Activated CD8-positive, alpha-beta memory T cell treated with anti-CD3 and anti-CD28 coated beads, Interleukin-2, amount 50 U/mL, for 1 hour (primary cell): ENCODE data around the gene SLC24A4.

ENCODE experiments used
- DNase-seq: peaks from one replicate; pipeline ENCODE4 v3.0.0-alpha.2; 2020; ENCODE audit errors: extremely low read depth

SLC24A4 gene

DNA sequence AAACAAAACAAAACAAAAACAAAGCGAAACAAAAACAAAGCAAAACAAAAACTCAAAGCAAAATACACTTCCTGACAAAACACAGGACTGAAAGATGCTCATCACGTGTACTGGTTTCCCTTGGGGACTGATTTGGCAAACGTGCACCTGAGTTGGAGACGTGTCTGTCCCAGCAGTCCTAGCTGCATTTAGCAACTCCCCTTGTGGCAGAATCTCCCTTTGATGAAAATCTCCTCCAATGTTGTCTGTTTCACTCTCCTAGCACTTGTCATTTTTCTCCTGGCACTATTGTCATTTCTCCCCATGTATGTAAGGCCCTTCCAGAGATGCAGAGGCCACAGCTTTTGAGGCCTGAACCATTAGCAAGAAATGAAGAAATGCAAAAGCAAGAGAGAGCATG lies 6.8 kb upstream of the SLC24A4 start:
- no peak for DNase-seq

DNA sequence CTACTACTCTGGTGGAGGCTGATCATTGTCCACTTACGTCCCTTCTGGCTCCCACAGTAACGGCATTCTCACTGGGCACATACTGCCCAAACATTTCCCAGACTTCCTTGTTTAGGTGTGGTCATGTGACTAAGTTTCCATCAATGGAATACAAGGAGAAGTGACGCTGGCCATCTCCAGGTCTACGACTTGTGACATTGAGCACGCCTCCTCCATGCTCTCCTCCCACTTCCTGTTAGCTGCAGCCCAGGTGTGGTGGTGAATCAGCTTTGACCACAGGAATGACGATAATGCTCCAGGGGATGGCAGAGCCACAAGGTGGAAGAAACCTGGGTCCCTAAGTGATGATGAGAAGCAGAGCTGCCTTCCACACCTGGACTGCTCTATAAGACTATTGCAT lies 6.0 kb upstream of the SLC24A4 start:
- DNase-seq, result no peak

DNA sequence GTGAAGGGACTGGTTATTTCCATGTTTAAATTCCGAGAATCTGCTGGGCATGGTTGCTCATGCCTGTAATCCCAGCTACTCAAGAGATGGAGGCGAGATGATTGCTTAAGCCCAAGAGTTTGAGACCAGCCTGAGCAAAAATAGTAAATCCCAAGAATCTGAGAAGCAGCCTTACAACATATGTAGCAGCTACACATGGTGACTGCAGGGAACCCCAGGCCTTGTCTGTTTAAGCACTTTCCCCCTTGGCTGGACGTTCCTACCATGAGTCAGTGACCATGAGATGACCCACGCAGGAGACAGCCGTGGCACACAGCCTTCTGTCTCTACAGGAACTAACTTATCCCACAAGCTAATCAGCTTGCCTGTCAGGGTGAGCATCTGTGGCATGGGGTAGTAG lies 5.5 kb upstream of the SLC24A4 start:
- no peak for DNase-seq

DNA sequence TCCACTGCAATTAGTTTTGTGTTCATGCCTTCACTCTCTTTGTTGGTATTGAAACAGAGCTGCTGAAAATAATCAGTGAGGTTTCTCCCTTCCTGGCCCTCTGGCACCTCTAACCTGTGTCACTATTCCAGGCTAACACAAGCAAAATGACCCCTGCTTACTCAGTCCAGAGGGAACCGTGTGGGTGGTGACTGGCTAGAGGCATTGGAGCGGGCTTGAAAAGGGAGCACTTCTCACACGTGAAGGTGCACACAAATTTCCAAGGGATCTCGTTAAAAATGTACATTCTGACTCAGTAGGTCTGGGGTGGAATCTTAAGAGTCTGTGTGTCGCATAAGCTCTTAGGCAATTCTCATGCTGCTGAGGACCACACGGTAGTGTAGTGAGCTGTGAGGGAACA lies 1.3 kb upstream of the SLC24A4 start:
- no peak for DNase-seq

DNA sequence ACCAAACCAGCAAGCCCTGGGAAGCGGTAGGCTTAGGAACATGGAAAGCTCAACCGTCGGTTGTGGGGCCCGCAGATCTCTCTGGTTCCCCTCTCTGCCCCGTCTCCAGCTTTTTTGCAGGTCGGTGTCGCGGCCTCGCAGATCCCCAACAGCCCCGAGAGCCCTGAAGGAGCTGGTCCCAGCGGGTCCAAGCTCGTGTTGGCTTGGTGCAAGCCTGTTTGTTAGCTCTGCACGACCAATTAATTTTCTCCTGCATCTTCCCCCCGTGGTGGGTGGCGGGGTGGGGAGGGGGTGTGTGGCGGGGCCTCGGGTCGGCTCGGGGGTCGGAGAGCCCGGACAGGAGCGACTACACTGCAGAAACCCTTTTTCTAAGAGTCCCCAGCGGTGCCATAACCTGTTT lies 449 bp upstream of the SLC24A4 start:
- DNase-seq, result no peak

DNA sequence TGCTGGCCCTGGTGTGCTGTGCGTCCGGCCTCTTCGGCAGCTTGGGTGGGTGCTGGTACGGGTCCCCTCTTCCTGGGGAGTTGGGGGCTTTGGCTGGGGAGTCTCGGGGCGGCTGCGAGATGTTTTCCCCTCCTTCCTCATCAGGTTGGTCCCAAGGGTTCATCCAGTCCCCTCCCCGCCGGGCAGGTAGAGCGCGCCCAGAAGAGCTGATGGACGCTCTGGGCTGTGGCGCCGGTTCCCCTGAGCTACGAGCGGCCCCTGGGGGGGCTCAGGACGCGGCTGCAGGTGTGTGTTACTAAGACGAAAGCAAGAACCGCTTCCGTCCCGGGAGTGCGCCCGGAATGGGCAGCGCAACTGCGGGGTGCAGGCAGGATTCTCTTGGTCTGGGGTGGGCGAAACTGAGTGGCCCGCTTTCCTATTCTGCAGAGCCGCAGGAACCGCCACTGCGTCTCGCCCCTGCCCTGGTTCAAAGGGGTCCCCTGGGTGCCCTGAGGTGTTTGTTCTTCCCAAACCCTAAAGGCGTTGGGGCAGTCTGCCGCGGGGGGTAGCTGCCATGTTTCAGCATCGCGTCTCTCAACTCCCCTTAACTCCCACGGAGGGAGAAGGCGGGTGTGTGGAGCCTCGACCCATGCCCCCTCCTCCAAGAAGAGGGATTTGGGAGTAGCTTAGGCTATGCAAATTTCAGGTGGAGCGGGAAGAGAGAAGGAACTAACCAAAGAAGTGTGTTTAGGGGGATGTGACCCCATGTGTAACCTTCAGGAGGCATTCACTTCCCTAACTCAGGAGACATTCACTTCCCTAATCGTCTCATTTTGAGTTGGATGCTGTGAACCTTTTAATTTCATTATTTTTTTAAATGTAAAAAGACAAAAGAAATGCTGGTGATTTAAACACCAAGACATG lies 1.2 kb downstream of the SLC24A4 start:
- DNase-seq, result no peak

DNA sequence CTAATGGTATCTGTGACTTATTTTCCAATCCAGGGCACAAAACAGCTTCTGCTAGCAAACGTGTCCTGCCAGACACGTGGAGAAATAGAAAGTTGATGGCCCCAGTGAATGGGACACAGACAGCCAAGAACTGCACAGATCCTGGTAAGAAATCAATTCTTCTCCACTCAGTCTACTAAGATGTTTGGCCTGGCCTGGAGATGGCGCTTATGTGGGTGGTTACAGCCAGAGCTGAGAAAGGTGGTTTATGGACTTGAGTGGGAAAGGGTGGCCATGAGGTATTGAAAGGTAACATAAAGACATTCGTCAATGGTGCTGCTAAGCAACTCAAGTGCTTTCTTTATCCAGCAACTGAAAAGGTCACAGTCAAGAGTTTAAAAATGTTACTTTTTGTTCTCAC lies 2.9 kb downstream of the SLC24A4 start:
- DNase-seq, result no peak

DNA sequence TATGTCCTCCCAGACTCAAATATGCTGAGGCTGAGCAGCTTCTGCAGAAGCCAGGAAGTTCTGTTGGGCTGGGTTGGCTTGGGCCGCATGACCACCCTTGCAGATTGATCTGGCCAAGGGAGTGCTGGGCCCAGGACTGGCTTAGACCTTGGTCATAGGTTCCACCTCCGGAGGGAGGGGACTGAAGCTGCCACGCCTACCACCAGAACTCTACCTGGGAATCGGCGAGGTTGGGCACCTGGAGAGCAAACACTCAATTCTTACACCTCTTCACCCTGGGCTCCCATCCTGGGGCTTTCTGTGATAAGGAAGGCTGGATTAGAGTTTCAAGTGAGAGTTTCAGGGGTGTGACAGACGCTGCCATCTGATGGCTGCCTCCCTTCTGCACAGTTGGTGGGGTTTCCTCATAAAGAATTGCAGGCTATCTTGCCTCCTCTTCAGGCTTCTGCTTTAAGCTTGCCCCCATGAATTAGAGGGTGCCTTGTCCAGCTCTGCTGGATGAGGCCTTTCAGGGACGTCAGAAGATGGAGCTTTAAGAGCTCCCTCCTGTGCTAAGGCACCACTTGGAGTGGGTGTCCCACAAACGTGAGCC lies 5.8 kb downstream of the SLC24A4 start:
- DNase-seq, result no peak

DNA sequence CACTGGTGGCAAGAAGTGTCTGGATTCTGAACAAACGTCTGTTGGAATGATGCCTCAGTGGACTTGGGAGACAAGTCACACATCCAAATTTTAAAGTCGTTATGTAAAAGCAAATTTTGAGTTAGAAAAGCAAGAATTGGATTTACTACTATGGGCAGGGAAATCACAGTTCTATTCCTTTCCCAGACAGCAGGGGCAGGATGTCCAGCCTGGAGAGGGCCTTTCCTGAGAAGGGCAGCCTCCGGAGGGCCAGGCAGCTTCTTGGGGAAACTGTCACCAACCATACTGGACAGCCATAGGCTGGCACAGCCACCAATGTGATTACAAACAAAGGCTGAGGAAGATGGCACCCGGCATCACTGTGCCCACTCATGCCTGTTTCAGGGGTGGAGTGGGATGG lies 11.1 kb downstream of the SLC24A4 start:
- no peak for DNase-seq

DNA sequence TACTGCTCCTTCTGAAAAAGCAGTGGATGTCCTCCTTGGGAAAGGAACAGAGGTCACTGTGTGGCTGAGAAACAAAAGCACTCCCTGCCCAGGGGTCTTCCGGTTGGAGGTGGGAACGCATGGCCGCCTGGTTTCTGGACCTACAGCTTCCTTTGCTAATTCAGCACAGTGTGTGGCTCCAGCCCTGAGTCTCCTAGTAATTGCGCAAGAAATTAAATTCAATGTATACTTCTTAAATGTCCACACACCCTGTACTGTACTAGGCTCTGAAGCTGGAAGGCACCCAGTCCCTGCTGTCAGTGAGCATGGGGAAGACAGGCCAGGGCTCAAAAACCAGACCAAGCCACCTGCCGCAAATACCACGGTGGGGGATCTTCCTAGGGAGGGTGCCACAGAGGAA lies 13.4 kb downstream of the SLC24A4 start:
- no peak for DNase-seq

DNA sequence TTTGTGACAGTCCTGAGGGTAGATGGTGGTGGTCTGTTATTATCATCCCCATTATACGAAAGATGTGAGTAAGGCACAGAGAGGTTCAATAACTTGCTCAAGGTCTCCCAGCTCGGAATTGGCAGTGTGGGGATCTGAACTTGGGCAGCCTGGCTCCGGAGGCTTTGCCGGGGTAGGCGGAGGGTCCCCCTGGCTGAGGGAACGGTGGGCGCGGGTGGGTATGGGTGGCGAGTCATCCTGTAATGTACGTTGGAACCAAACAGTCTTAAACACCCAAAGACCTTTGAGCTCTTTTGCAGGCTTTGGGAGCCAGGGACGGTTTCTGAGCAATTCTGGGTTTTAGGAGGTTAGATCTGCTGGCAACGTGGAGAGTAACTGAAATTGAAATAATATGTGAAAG lies 16.5 kb downstream of the SLC24A4 start:
- no peak for DNase-seq

DNA sequence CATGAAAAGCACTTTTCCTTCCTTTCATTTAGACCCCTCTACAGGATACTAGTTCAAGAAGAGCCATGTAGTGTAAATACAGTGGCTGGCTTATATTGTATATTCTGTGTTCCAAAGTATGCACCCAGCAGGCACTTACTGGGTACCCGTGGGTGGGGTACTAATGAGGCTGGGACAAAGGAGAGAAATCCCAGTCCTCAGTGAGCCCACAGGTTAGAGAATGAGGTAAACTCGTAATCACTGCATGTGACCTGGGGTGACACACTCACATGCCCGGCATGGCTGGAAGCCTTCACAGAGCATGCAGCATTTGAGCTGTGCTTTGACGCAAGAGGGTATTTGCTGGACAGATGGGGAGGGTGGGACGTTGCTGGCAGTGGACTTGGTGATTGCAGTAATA lies 17.1 kb downstream of the SLC24A4 start:
- DNase-seq, result no peak

DNA sequence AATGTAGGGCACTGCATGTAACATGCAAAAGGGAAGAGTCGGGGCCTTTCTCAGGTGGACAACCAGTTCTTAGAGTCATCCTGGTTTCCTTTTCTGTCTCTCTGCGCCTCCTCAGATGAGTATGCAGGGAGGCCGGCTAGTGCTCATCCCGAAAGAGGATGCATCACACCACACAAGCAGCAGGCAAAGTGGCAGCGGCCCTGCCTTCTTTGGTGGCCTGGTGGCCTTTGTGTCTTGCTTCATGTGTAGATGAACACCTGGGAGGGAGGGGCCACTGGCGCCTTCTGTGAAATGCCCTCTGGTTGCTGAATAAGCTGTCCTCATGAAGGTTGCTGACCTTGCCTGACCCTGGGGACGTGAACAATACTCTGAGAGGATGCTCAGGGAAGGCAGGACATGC lies 18.0 kb downstream of the SLC24A4 start:
- no peak for DNase-seq

DNA sequence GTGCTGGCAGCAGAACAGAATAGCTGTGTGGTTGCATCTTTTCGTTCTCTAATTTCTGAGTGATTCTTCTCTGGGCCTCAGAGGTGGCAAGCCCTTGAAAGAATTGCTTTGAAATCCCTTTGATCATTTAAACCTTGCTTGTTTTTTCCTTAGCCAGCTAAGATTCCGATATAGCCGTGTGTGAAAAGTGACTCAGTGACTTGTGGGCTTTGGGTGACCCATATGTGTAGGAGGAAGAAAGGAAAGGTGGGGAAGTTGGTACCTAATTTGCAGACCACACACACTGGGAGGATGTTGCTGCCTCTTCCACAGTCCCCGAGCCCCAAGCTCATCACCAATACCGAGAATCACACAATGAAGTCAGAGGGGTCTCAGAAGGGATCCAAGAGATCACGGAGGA lies 18.8 kb downstream of the SLC24A4 start:
- no peak for DNase-seq

DNA sequence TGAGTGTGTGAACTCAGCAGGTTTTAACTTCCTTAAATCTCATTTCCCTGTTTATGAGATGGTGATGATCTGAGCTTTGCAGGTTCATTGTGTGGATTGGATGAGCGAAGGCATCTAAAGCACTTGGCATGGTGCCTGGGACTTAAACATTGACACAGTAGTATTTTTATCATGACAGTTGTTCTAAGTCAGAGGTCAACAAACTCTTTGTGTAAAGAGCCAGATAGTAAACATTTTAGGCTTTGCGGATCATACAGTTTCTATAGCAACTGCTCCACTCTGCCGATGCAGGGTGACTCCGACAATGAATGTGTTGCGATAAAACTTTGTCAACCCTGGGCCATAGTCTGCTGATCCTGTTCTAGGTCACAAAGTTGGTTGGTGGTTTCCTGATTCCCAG lies 25.2 kb downstream of the SLC24A4 start:
- no peak for DNase-seq

DNA sequence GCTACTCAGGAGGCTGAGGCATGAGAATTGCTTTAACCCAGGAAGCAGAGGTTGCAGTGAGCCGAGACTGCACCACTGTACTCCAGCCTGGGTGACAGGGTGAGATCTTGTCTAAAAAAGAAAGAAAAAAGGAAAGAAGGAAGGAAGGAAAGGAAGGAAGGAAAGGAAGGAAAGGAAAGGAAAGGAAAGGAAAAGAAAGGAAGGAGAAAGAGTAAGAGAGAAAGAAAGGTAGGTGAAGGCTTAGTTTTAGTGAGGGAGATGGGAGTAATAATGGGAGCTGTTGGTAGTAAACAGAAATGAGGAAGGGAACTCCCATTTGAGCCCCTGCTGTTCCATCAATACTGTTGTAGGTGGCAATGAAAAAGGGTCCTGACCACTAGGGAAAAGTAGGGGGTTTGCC lies 28.8 kb downstream of the SLC24A4 start:
- DNase-seq, result no peak

DNA sequence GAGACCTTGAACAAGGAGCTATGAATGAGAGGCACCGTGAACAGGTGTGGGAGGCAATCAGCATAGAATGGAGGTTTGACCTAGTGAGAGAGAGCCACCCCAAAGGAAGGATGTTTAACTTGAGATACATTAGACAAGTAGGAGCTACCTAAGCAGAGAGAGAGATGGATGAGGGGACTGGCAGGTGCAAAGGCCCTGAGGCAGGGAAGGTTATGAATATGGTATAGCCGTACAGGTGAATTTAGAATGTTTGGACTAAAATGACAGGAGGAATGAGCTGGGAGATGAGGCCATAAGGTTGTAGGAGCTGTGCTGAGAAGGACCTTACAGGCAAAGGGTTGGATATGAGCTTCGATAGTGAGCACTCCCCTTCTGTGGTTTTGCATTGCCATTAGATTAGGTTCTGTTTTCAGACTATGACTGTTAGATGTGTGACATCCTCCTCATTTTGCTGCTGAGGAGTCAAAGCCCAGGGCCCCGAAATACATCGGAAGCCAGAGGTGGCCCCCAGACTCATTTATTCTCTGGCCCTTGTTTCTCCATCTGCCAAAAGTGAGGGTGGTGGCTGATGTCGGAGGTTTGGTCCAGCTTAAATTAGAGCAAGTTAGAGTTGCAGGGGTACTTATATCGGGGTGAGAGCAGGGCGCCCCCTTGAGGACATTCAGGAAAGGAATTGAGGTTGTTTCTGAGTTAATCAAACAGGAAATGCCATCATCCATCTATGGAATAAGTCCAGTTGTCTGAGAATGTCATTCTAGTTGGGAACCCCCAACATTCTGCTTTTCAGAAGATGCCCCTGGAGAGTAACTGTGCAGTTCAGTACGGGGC lies 29.4 kb downstream of the SLC24A4 start:
- no peak for DNase-seq

DNA sequence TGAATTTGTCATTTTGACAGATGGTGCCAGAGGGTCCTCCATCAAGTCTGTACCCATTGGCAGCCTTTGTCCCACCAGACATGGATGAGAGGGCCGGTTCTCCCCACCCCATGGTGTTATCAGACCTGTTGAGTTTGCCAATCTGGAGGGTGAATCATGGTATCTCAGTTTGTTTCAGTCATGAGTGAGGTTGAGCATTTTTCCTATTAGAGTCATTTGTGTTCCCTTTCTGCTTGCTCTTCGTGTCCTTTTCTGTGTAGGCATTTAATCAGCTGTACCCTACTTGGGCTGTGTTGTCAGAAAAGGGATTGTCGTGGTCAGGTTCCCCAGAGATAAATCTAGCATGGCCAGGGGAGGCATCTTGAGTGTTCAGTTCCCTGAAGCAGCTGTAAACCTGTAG lies 30.5 kb downstream of the SLC24A4 start:
- no peak for DNase-seq

DNA sequence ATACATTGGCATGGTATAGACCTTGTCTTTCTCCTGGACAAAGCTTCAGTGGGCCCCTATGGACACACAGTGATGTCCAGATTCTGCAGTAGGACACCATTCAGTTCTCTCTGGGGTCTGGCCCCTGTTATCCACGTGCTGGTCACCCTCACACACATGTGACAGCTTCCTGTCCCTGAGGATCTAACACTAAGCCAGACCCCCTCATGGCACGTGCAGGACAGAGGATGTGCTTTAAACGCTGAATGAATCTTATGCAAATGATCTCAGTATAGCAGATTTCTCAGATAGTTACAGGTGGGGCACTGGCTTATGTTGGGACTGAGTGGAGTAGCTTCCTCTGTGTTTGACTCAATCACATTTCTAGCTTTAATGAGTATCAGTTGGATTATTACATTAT lies 33.7 kb downstream of the SLC24A4 start:
- no peak for DNase-seq

DNA sequence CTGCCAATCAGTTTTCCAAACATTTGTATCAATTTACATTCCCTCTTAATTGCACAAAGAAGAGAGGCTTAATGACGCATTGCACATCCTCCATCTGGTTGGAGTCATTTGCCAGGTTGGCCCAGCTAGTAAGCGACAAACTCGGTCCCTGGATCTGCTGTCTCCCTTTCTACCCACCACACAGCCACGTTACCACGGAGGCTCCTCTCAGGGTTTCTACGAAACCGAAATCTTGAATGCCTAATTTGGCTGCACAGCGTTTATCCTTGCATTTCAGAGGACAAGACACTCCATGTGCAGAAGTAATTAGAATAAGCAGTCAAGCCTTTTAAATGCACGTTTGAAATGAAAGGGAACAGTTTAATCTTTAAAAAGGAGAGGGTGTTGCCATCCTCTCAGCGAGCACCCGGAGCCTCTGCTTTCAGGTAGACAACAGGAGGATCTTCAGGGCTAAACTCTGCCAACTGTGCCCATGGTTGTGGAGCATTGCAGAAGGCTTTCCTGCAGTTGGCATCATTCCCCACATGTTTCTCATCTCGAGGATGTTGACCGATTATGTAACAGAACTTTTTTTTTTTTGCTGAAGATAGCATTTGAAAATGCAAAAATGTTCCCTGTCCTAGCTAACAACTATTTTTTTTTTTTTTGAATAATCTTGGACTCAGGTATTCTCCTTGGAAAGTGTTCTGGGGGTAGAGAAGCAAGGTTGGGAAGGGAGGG lies 37.8 kb downstream of the SLC24A4 start:
- no peak for DNase-seq

DNA sequence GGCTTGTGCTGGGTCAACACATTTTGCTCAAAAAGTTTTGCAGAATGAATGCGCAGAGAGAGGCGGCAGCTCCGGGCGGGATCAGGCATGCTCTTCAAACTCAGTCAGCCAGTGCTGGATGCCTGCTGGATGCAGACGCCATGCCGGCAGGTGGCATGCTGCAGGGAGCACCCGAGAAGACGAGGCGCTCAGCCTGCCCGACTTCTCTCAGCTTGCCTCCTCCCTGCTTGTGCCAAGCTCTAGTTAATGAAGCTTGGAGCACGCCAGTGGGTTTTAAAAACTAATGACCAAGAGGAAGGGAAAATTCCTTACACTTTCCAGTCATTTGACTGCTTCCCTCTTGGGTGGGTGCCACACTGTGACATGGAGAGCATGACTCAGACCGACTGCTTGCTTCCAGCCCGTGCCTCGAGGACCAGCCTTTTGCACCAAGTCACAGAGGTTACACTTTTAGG lies 39.8 kb downstream of the SLC24A4 start:
- DNase-seq, result no peak

DNA sequence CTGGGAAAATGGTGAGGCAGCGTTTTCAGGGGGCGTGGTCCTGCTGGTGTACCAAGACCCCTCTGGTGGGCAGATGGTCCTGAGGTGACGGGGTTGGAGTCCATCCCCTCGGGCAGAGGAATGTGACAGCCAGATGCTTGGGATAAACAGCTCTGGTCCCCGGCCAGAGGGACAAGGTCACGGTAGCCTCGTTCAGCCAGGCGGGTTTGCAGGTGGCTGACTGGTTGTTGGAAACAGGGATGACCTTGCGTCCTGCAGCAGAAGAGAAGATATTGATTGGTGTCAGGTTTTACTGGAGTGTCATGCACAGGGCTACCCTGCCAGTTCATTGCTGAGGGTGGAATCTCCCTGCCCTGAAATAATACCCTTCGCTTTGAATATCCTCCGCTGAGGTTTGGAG lies 43.3 kb downstream of the SLC24A4 start:
- no peak for DNase-seq
